IPS-18c (cell line): Measurements from ENCODE around the gene TBC1D12.
A peak's percentile ranks its signal among the peaks of the same experiment; 100 is the strongest.
"Not testable (repeated sequence)": the region's sequence is repeated elsewhere in the genome, so short reads cannot be mapped to it uniquely, and the experiment has no call there.

Experiments used
- H3K4me3 ChIP-seq: 2 replicates; pipeline ENCODE4 v1.7.0; 2013; ENCODE audit warnings: low read depth, mild to moderate bottlenecking, low read length, moderate library complexity; ENCODE audit not compliant: insufficient read depth
- H3K9me3 ChIP-seq: one replicate; pipeline ENCODE4 v1.6.1; 2013; ENCODE audit warnings: mild to moderate bottlenecking, low read length, moderate library complexity; ENCODE audit not compliant: control insufficient read depth, insufficient read depth

The TBC1D12 gene

DNA sequence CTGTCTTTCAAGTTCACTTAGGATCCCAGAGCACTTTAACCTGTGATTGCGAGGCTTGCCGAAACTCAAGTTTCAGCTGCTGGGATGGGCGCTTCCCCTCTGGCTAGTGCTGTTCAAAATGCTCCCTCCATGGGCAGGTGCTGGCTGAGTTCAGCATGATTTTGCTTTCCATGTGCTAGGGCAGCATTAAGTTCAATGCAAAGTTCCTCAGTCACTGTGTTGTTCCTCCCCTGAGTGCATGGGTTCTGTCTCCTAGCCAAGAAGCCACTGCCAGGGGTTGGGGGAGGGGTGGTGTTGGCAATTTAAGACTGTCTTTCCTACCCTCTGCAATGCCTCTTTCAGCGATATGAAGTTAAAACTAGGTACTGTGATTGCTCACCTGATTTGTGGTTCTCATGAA is 86.8 kb downstream of the TBC1D12 start:
- Histone ChIP-seq H3K9me3 (no peaks in the 10 kb centered on the region), H3K4me3 (no peak overlapping the region)

GRCh38 chr10:94489976-94490788 is 87.8 kb downstream of the TBC1D12 start:
- Histone ChIP-seq H3K9me3 (no peaks in the 10 kb centered on the region), H3K4me3 (no peak overlapping the region)

GRCh38 chr10:94490789-94491039 is 88.4 kb downstream of the TBC1D12 start:
- Histone ChIP-seq H3K9me3 (no peaks in the 10 kb centered on the region), H3K4me3 (no peak overlapping the region)

GRCh38 chr10:94493463-94493862 is 91.1 kb downstream of the TBC1D12 start:
- Histone ChIP-seq H3K9me3 (no peaks in the 10 kb centered on the region), H3K4me3 (no peak overlapping the region)

DNA sequence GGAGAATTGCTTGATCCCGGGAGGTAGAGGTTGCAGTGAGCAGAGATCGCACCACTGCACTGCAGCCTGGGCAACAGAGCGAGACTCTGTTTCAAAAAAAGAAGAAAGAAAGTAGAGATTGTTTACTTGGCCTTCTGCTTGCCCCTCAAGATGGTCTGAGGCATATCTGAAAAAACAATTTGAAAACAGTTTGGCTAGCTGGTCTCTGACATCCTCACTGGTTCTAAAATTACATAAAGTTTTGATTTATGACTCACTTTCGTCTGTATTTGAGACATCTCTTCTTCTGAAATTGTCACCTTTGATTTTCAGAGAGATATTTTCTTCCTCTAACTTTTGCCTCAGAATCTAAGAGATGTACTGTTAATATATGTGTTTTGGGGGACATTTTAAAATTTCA is 93.7 kb downstream of the TBC1D12 start:
- Histone ChIP-seq H3K4me3 (no peak overlapping the region), H3K9me3 (no peaks in the 10 kb centered on the region)

- Histone ChIP-seq H3K4me3 (no peak overlapping the region), H3K9me3 (no peaks in the 10 kb centered on the region)
These were observed 94.3 kb downstream of the TBC1D12 start for GRCh38 chr10:94496646-94497045.

DNA sequence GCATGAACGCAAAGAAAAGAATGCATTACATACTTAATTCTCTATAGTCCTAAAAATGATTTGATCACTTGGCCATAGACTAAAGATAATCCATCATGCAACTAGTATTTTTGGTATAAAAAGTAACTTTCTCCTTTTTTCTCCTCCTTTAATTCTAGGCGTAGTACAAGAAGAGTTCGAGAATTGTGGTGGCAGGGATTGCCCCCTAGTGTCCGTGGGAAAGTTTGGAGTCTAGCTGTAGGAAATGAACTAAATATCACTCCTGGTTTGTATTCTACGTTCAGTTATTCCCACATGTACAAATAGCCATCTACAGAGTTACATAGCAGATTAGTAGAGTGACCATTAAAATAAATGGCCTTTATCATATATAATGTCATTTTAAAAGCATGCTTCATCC is 97.7 kb downstream of the TBC1D12 start:
- Histone ChIP-seq H3K4me3 (no peak overlapping the region), H3K9me3 (no peaks in the 10 kb centered on the region)

- H3K4me3 ChIP-seq: no peak overlapping the region
- no peaks in the 10 kb centered on the region for H3K9me3 ChIP-seq
These were observed 119.2 kb downstream of the TBC1D12 start for GRCh38 chr10:94521276-94522250.

- H3K9me3 ChIP-seq: no peaks in the 10 kb centered on the region
- H3K4me3 ChIP-seq: no peak overlapping the region
These were observed 121.8 kb downstream of the TBC1D12 start for GRCh38 chr10:94524146-94524545.

GRCh38 chr10:94524711-94525110 is 122.4 kb downstream of the TBC1D12 start:
- Histone ChIP-seq H3K9me3 (no peaks in the 10 kb centered on the region), H3K4me3 (no peak overlapping the region)

DNA sequence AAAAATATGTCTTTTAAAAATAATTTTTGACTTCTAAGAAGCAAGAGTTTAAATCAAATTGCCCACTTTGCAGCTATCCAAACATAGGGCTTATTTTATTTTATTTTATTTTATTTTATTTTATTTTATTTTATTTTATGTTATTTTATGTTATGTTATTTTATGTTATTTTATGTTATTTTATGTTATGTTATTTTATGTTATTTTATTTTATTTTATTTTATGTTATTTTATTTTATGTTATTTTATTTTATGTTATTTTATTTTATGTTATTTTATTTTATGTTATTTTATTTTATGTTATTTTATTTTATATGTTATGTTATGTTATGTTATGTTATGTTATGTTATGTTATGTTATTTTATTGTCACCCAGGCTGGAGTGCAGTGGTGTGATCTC is 129.2 kb downstream of the TBC1D12 start:
- H3K9me3 ChIP-seq, H3K4me3 ChIP-seq: not testable (repeated sequence)

- no peak overlapping the region for H3K4me3 ChIP-seq
- H3K9me3 ChIP-seq: no peaks in the 10 kb centered on the region
These were observed 130.7 kb downstream of the TBC1D12 start for GRCh38 chr10:94533027-94533426.

DNA sequence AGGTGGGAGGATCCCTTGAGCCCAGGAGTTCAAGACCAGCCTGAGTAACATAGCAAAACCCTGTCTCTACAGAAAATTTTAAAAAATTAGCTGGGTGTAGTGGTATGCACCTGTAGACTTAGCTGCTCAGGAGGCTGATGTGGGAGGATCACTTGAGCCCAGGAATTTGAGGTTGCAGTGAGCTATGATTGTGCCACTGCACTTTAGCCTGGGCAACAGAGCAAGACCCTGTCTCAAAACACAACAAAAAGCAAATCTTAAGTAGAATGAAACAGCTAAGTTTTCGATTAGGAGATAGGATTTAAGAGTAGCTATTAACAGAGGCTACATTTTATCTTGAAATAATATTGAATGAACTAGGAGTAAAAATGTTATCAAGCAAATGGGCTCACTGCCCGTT is 139.9 kb downstream of the TBC1D12 start:
- H3K9me3 ChIP-seq, H3K4me3 ChIP-seq: not testable (repeated sequence)

DNA sequence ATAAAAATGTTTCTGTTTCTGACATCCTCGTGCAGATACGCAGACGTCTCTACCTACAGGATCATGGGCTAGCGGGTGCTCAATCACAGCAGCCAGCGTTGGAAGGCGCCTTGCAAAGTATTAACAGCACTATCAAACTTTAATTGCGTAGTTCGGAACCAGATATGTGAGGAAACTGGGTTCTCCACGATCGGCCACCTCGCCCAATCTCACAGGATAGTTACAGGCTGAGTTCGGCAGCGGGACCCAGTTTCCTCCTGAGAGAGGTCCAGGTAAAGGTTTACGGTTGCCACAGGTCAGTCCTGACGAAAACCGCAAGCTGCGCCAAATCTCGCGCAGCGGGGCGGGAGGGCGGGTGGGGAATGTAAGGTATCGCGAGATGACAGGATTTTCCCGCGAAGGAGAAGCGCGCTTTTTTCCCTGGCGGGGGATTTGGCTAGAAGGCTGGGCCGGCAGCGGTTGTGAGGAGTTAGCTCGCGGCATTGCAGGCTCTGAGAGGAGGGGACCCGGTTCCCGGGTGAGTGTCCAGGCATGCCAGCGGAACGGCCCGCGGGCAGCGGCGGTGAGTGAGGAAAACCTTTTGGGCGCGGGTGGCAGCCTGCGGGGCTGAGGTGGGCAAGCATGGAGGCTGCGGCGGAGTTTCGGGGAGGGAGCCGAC is 143.2 kb downstream of the TBC1D12 start, which contains the start of gene HELLS:
TSS of gene HELLS (plus strand) at position 398 of the 658 bp plus-strand sequence. CDS start at position 532, 134 bp downstream.
- H3K9me3 ChIP-seq: no peaks in the 10 kb centered on the region
- peak within 1 kb of the TSS; percentile 99 for H3K4me3 ChIP-seq

DNA sequence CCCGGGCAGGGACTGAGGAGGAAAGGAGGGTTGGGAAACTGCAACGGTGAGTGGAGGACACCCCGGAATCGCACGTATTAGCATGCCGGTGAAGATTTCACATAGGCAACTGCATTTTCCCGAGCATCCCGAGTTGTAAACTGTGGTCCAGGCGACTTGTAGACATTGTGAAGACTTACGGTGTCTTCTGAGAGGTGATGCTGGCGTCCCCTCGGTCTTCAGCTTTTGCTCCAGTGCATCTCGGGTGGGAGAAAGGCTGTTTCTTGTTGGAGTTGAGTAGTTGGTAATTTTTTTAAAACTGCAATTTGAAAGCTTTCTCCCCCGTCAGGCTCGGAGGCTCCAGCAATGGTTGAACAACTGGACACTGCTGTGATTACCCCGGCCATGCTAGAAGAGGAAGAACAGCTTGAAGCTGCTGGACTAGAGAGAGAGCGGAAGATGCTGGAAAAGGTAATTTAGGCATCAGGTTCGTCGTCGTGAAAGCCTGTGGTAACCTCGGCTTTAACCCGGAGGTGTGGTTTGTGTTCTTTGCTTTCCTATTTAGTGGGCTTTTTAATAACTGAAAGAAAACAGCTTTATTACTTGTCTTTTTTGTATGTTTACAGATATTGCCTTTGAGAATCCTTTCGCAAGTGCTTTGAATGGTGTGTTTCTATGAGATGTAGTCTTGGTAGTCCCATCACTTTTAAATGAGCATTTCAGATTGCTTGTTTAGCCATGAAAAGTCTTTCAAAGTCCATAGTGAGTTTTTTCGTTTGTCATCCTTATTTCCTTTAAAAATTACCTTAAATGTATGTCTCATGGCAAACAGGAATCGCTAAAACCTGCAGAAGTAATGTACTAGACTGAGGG is 143.9 kb downstream of the TBC1D12 start:
- no peaks in the 10 kb centered on the region for H3K9me3 ChIP-seq
- peak overlapping the region; percentile 99 for H3K4me3 ChIP-seq

DNA sequence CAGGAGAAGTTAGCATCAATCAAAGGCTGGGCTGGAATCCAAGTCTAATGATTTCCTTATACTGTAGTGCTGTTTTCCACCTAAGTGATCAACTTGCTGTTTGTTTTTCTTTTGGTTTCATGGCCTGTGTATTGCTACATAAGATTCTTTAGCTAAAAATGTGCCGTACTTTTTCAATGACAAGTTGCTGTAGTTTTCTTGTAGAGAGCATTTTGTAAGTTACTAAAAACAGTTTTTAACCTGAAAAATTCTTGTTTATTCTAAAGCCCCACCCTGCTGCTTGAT is 144.5 kb downstream of the TBC1D12 start:
- Histone ChIP-seq H3K9me3 (no peaks in the 10 kb centered on the region), H3K4me3 (peak overlapping the region; percentile 99)

DNA sequence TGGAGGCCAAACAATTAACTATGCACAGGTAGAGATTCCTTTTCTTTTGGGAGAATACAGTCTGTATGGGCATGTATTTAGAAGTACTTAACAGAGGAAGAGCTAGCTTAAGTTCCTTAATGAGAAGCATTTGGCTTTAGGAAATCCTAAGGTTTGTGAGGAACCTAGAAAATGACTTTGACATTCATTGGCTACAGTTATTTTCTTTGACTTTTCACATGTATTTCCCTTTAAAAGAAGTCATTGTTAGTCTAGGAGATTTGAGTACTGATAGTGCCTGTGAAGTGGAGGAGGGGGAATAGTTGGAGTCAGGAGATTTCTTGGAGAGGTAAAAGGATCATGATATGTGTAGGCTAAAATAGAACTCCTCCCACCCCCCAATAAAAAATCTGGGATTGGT is 146.9 kb downstream of the TBC1D12 start:
- Histone ChIP-seq H3K9me3 (no peaks in the 10 kb centered on the region), H3K4me3 (no peak overlapping the region)
